ENCODE data around the gene SHROOM3. TPM values are rescaled to one million over a fixed set of nuclear protein-coding genes. Genes with fewer than 3 reads are reported as not detected.
A peak's percentile ranks its signal among the peaks of the same experiment; 100 is the strongest.

Gene SHROOM3
- total RNA-seq, 6 experiments from 2014 or later: 15.2 to 35.8 (median 29.9) TPM

DNA sequence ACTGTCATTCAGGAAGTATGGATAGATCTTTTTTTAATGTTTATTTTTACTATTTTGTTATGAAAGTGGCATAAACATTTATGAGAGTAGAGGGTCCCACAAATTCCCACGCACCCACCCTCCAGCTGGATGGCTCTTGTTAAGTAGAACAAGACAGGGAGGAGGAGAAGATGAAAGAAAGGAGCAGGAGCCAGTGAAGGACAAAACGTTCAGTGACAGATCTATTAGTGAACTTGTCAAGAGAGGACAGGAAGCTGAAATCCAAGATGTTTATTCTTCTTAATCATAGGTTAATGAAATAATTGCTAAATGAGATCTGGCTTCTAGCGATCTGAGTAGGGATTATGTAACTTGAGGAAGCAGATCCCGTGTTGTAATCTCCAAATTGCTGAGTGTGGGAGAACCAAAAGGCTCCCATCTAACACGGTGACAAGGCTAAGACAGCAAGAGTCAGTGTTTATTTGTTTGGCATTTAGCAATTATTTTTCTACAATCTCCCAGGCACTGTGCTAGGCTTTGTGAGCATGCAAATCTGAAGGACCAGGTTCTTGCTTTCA is 162.5 kb downstream of the SHROOM3 start:
- no peaks in the 10 kb centered on the region for H3K9me3 ChIP-seq
- peaks cover 0 to 5% (median 1%) of the 10 kb centered on the region in 4 donors for H3K4me1 ChIP-seq
- intact Hi-C loops (cut with DNase I): no loop called here
- no peak for DNase-seq
- no peaks in the 10 kb centered on the region for H3K36me3 ChIP-seq
- WGBS (ENCODE audit: insufficient coverage, low coverage, low lambda C conversion rate, missing lambda C conversion rate): 23% methylated on average over 5 of the region's 5 CpGs
- H3K4me3 ChIP-seq: no peak overlapping the region
- H3K27me3 ChIP-seq: no peaks in the 10 kb centered on the region
- H3K27ac ChIP-seq: peak overlapping the region in 1 of 3 donors; percentile 31
- no peak for TF ChIP-seq POLR2A (IDR thresholded peaks at IDR 0.05)
- TF ChIP-seq, protein P1, sequence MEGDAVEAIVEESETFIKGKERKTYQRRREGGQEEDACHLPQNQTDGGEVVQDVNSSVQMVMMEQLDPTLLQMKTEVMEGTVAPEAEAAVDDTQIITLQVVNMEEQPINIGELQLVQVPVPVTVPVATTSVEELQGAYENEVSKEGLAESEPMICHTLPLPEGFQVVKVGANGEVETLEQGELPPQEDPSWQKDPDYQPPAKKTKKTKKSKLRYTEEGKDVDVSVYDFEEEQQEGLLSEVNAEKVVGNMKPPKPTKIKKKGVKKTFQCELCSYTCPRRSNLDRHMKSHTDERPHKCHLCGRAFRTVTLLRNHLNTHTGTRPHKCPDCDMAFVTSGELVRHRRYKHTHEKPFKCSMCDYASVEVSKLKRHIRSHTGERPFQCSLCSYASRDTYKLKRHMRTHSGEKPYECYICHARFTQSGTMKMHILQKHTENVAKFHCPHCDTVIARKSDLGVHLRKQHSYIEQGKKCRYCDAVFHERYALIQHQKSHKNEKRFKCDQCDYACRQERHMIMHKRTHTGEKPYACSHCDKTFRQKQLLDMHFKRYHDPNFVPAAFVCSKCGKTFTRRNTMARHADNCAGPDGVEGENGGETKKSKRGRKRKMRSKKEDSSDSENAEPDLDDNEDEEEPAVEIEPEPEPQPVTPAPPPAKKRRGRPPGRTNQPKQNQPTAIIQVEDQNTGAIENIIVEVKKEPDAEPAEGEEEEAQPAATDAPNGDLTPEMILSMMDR (IDR thresholded peaks at IDR 0.05): no peak
- ATAC-seq: peak in 3 of 4 donors; percentile 44 to 69 (median 53)

DNA sequence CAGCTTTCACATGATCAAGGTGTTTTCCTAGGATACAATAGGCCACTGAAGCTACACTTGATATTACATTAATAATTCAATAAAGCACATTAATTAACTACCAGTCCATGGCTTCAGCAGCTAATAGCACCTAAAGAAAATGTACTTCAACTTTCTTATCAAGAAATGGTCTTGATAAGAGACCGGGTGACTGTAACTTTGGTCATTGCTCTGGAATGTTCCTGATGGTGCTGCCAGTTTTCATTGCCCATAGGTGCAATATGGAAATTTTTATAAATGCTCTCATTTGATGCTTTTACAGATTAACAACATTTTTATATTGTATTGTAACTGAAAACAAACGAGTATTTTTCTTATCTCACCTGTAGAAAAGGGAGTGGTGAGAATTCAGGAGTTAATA is 165.4 kb downstream of the SHROOM3 start:
- no peak overlapping the region for H3K27ac ChIP-seq
- intact Hi-C loops (cut with DNase I): no loop called here
- WGBS (ENCODE audit: insufficient coverage, low coverage, low lambda C conversion rate, missing lambda C conversion rate): 25% methylated on average over 2 of the region's 2 CpGs
- H3K36me3 ChIP-seq: no peaks in the 10 kb centered on the region
- DNase-seq: no peak
- no peak overlapping the region for H3K4me3 ChIP-seq
- peaks cover 0 to 11% (median 0%) of the 10 kb centered on the region in 4 donors for H3K4me1 ChIP-seq
- peak in 2 of 4 donors; percentile 33 to 69 for ATAC-seq
- TF ChIP-seq POLR2A (IDR thresholded peaks at IDR 0.05): no peak
- TF ChIP-seq, protein P1 (IDR thresholded peaks at IDR 0.05): no peak
- no peaks in the 10 kb centered on the region for H3K9me3 ChIP-seq
- H3K27me3 ChIP-seq: no peaks in the 10 kb centered on the region

GRCh38 chr4:76601791-76602190 is 166.8 kb downstream of the SHROOM3 start:
- H3K27me3 ChIP-seq: no peaks in the 10 kb centered on the region
- intact Hi-C loops (cut with DNase I): no loop called here
- 56% methylated on average over 4 of the region's 4 CpGs for WGBS (ENCODE audit: insufficient coverage, low coverage, low lambda C conversion rate, missing lambda C conversion rate)
- DNase-seq (no peak), ATAC-seq (no peak)
- no peaks in the 10 kb centered on the region for H3K9me3 ChIP-seq
- no peaks in the 10 kb centered on the region for H3K36me3 ChIP-seq
- H3K4me3 ChIP-seq: no peak overlapping the region
- no peak overlapping the region for H3K27ac ChIP-seq
- H3K4me1 ChIP-seq: peaks cover 0 to 11% (median 0%) of the 10 kb centered on the region in 4 donors
- TF ChIP-seq POLR2A (IDR thresholded peaks at IDR 0.05): no peak
- TF ChIP-seq, protein P1 (IDR thresholded peaks at IDR 0.05): no peak

GRCh38 chr4:76605099-76605563 is 170.1 kb downstream of the SHROOM3 start:
- Histone ChIP-seq H3K4me3 (no peak overlapping the region), H3K9me3 (no peaks in the 10 kb centered on the region), H3K36me3 (no peaks in the 10 kb centered on the region), H3K27me3 (no peaks in the 10 kb centered on the region), H3K4me1 (peaks cover 0 to 11% (median 0%) of the 10 kb centered on the region in 4 donors), H3K27ac (no peak overlapping the region)
- ATAC-seq (no peak), DNase-seq (no peak)
- WGBS (ENCODE audit: insufficient coverage, low coverage, low lambda C conversion rate, missing lambda C conversion rate): 81% methylated on average over 6 of the region's 6 CpGs
- intact Hi-C loops (cut with DNase I): no loop called here
- TF ChIP-seq, protein P1 (IDR thresholded peaks at IDR 0.05): no peak
- no peak for TF ChIP-seq POLR2A (IDR thresholded peaks at IDR 0.05)
